ENCODE results near the gene PLEKHB1. TPM values are rescaled to one million over a fixed set of nuclear protein-coding genes. Genes with fewer than 3 reads are reported as not detected.
"Not testable (repeated sequence)": the region's sequence is repeated elsewhere in the genome, so short reads cannot be mapped to it uniquely, and the experiment has no call there.

The PLEKHB1 gene
- total RNA-seq, 4 donors from 2014 or later = 5.6 to 7.5 (median 6.9) TPM; not detected in 1

- Histone ChIP-seq H3K9me3 (no peaks in the 10 kb centered on the region), H3K4me1 (no peaks in the 10 kb centered on the region), H3K27ac (no peak overlapping the region), H3K4me3 (no peak overlapping the region), H3K27me3 (no peaks in the 10 kb centered on the region), H3K36me3 (no peaks in the 10 kb centered on the region)
- intact Hi-C loops (cut with DNase I; ENCODE audit: low total_unique reads) = no loop called here
- TF ChIP-seq POLR2A (IDR thresholded peaks at IDR 0.05) = no peak
- TF ChIP-seq, protein P1, sequence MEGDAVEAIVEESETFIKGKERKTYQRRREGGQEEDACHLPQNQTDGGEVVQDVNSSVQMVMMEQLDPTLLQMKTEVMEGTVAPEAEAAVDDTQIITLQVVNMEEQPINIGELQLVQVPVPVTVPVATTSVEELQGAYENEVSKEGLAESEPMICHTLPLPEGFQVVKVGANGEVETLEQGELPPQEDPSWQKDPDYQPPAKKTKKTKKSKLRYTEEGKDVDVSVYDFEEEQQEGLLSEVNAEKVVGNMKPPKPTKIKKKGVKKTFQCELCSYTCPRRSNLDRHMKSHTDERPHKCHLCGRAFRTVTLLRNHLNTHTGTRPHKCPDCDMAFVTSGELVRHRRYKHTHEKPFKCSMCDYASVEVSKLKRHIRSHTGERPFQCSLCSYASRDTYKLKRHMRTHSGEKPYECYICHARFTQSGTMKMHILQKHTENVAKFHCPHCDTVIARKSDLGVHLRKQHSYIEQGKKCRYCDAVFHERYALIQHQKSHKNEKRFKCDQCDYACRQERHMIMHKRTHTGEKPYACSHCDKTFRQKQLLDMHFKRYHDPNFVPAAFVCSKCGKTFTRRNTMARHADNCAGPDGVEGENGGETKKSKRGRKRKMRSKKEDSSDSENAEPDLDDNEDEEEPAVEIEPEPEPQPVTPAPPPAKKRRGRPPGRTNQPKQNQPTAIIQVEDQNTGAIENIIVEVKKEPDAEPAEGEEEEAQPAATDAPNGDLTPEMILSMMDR (IDR thresholded peaks at IDR 0.05) = no peak
- DNase-seq = no peak
Measured at GRCh38 chr11:73663604-73664495, 17.5 kb downstream of the PLEKHB1 start.

GRCh38 chr11:73664877-73665276 lies 18.5 kb downstream of the PLEKHB1 start:
- Histone ChIP-seq H3K4me3 (no peak overlapping the region), H3K27me3 (no peaks in the 10 kb centered on the region), H3K9me3 (no peaks in the 10 kb centered on the region), H3K4me1 (no peaks in the 10 kb centered on the region), H3K36me3 (no peaks in the 10 kb centered on the region), H3K27ac (no peak overlapping the region)
- TF ChIP-seq, protein P1 (IDR thresholded peaks at IDR 0.05) = no peak
- TF ChIP-seq POLR2A (IDR thresholded peaks at IDR 0.05) = no peak
- intact Hi-C loops (cut with DNase I; ENCODE audit: low total_unique reads) = no loop called here
- no peak for DNase-seq

DNA sequence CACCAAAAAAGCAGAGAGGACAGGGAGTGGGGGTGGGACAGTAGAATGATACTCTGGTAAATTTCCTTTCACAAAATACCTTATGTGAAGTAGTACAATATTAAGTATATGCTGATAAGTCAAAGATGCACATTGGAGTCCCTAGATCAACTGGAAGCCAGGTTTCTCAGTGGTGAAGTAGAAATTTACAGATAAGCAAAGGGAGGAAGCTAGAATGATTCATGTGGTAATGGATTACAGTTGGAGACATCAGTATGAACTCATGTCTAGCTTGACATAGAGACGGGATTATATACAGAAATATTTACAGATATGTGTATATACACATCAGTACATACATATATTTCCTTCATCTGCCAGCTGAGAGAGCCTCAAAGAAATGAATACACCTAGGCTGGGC lies 21.5 kb downstream of the PLEKHB1 start:
- Histone ChIP-seq H3K27ac (no peak overlapping the region), H3K9me3 (no peaks in the 10 kb centered on the region), H3K4me3 (no peak overlapping the region), H3K27me3 (no peaks in the 10 kb centered on the region), H3K36me3 (no peaks in the 10 kb centered on the region), H3K4me1 (no peaks in the 10 kb centered on the region)
- intact Hi-C loops (cut with DNase I; ENCODE audit: low total_unique reads) = no loop called here
- TF ChIP-seq, protein P1 (IDR thresholded peaks at IDR 0.05) = no peak
- no peak for TF ChIP-seq POLR2A (IDR thresholded peaks at IDR 0.05)
- no peak for DNase-seq

GRCh38 chr11:73670808-73671207 lies 24.4 kb downstream of the PLEKHB1 start:
- intact Hi-C loops (cut with DNase I; ENCODE audit: low total_unique reads) = no loop called here
- no peak overlapping the region for H3K4me3 ChIP-seq
- H3K27me3 ChIP-seq = no peaks in the 10 kb centered on the region
- no peaks in the 10 kb centered on the region for H3K36me3 ChIP-seq
- no peak for DNase-seq
- H3K9me3 ChIP-seq = no peaks in the 10 kb centered on the region
- TF ChIP-seq POLR2A (IDR thresholded peaks at IDR 0.05) = no peak
- TF ChIP-seq, protein P1 (IDR thresholded peaks at IDR 0.05) = no peak
- no peak overlapping the region for H3K27ac ChIP-seq
- no peaks in the 10 kb centered on the region for H3K4me1 ChIP-seq

- no peak overlapping the region for H3K27ac ChIP-seq
- DNase-seq = no peak
- no peaks in the 10 kb centered on the region for H3K9me3 ChIP-seq
- H3K4me1 ChIP-seq = no peaks in the 10 kb centered on the region
- no peak overlapping the region for H3K4me3 ChIP-seq
- intact Hi-C loops (cut with DNase I; ENCODE audit: low total_unique reads) = no loop called here
- no peak for TF ChIP-seq POLR2A (IDR thresholded peaks at IDR 0.05)
- TF ChIP-seq, protein P1 (IDR thresholded peaks at IDR 0.05) = no peak
- H3K36me3 ChIP-seq = no peaks in the 10 kb centered on the region
- H3K27me3 ChIP-seq = no peaks in the 10 kb centered on the region
Measured at GRCh38 chr11:73671701-73672100, 25.3 kb downstream of the PLEKHB1 start.

DNA sequence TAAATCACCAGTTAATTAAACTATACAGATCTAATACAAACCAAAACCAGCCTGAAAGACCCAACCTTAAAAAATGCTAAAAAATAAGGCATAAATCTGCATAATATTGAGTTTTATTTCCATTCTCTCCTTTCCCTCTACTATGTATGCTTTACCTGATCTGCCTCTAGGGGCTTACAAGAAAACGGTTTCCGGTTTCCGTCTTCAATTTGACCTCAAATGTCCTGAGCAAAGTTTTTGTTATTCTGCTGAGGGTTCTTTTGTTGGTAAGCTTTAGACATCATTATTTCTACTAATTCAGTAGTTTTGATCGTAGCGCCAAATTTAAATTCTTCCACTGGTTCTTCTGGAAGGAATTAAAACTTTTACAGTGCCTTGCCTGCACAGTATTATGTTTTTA lies 30.2 kb downstream of the PLEKHB1 start:
- intact Hi-C loops (cut with DNase I; ENCODE audit: low total_unique reads); H3K27ac ChIP-seq; H3K4me1 ChIP-seq; H3K36me3 ChIP-seq; H3K9me3 ChIP-seq; H3K4me3 ChIP-seq; DNase-seq; H3K27me3 ChIP-seq: not testable (repeated sequence)
